HG02571 (cell line): ENCODE data around the gene SPG11.
"Not testable (repeated sequence)": the region's sequence is repeated elsewhere in the genome, so short reads cannot be mapped to it uniquely, and the experiment has no call there.

Experiments used
- ATAC-seq: cut with Tn5 transposase; IDR thresholded peaks from one replicate; pipeline ENCODE4 v1.9.1; 2021; ENCODE audit warnings: mild to moderate bottlenecking, moderate library complexity; ENCODE audit not compliant: unreplicated experiment

The SPG11 gene, protein sequence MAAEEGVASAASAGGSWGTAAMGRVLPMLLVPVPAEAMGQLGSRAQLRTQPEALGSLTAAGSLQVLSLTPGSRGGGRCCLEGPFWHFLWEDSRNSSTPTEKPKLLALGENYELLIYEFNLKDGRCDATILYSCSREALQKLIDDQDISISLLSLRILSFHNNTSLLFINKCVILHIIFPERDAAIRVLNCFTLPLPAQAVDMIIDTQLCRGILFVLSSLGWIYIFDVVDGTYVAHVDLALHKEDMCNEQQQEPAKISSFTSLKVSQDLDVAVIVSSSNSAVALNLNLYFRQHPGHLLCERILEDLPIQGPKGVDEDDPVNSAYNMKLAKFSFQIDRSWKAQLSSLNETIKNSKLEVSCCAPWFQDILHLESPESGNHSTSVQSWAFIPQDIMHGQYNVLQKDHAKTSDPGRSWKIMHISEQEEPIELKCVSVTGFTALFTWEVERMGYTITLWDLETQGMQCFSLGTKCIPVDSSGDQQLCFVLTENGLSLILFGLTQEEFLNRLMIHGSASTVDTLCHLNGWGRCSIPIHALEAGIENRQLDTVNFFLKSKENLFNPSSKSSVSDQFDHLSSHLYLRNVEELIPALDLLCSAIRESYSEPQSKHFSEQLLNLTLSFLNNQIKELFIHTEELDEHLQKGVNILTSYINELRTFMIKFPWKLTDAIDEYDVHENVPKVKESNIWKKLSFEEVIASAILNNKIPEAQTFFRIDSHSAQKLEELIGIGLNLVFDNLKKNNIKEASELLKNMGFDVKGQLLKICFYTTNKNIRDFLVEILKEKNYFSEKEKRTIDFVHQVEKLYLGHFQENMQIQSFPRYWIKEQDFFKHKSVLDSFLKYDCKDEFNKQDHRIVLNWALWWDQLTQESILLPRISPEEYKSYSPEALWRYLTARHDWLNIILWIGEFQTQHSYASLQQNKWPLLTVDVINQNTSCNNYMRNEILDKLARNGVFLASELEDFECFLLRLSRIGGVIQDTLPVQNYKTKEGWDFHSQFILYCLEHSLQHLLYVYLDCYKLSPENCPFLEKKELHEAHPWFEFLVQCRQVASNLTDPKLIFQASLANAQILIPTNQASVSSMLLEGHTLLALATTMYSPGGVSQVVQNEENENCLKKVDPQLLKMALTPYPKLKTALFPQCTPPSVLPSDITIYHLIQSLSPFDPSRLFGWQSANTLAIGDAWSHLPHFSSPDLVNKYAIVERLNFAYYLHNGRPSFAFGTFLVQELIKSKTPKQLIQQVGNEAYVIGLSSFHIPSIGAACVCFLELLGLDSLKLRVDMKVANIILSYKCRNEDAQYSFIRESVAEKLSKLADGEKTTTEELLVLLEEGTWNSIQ (N-terminal part only)

DNA sequence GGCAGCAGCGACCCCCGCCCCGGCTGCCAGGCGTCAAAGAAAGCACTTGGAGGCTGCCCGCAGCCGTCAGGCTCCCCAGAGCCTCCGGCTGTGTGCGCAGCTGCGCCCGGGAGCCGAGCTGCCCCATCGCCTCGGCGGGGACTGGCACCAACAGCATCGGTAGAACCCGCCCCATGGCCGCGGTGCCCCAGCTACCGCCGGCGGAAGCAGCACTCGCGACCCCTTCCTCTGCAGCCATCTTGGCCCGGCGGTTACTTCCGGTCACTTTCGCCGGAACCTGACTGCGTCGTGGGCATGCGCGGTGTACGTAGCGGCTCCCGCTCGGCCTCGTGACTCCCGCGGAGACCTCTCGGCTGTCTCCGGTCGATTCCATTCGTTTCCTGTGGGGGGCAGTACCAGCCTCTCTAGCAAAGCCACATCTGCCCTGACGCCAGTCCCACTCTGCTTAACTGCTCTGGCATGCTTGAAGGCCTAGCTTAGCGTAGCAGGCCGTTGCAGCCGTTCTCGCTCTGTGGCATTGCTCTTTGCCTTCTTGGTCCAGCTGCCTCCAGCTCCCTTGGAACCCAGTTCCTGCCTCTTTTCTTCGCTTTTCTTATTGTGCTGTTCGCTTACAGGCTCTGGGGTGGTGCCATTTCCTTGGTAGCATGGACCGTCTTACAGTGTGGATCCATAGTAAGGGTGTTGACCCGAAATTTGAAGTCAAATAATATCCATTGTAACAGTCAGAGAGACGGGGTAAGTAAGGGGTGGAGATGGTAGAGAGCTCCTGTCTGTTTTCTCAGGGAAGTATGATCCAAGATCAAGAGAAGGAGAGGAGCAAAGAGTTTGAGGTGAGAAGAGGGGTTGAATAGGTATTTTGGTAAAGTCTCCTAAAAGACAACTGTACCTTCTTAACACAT, at the start of gene SPG11:
Gene SPG11, minus strand, starts transcription at position 253 of the 899 bp plus-strand sequence. Its CDS starts 15 bp downstream, at position 238.
- ATAC-seq: peak; percentile 75

DNA sequence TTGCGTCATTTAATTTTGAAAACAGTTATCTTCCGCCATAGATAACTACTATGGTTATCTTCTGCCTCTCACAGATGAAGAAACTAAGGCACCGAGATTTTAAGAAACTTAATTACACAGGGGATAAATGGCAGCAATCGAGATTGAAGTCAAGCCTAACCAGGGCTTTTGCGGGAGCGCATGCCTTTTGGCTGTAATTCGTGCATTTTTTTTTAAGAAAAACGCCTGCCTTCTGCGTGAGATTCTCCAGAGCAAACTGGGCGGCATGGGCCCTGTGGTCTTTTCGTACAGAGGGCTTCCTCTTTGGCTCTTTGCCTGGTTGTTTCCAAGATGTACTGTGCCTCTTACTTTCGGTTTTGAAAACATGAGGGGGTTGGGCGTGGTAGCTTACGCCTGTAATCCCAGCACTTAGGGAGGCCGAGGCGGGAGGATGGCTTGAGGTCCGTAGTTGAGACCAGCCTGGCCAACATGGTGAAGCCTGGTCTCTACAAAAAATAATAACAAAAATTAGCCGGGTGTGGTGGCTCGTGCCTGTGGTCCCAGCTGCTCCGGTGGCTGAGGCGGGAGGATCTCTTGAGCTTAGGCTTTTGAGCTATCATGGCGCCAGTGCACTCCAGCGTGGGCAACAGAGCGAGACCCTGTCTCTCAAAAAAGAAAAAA, 49.0 kb upstream of the SPG11 start:
- ATAC-seq: no peak

DNA sequence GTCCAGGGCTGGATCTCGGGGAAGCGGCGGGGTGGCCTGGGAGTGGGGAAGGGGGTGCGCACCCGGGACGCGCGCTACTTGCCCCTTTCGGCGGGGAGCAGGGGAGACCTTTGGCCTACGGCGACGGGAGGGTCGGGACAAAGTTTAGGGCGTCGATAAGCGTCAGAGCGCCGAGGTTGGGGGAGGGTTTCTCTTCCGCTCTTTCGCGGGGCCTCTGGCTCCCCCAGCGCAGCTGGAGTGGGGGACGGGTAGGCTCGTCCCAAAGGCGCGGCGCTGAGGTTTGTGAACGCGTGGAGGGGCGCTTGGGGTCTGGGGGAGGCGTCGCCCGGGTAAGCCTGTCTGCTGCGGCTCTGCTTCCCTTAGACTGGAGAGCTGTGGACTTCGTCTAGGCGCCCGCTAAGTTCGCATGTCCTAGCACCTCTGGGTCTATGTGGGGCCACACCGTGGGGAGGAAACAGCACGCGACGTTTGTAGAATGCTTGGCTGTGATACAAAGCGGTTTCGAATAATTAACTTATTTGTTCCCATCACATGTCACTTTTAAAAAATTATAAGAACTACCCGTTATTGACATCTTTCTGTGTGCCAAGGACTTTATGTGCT, 48.4 kb upstream of the SPG11 start:
- peak; percentile 15 for ATAC-seq

DNA sequence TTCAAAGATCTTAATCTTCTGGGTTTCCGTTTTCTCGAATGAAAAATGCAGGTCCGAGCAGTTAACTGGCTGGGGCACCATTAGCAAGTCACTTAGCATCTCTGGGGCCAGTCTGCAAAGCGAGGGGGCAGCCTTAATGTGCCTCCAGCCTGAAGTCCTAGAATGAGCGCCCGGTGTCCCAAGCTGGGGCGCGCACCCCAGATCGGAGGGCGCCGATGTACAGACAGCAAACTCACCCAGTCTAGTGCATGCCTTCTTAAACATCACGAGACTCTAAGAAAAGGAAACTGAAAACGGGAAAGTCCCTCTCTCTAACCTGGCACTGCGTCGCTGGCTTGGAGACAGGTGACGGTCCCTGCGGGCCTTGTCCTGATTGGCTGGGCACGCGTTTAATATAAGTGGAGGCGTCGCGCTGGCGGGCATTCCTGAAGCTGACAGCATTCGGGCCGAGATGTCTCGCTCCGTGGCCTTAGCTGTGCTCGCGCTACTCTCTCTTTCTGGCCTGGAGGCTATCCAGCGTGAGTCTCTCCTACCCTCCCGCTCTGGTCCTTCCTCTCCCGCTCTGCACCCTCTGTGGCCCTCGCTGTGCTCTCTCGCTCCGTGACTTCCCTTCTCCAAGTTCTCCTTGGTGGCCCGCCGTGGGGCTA, 47.8 kb upstream of the SPG11 start, which contains the start of the genes B2M and PATL2:
Gene B2M, plus strand, starts transcription at position 422 of the 647 bp plus-strand sequence. Its CDS starts 30 bp downstream, at position 452.
Gene PATL2, minus strand, starts transcription at position 228 of the 647 bp plus-strand sequence. CDS start 34,833 bp downstream, outside the sequence.
- ATAC-seq: peak; percentile 87

DNA sequence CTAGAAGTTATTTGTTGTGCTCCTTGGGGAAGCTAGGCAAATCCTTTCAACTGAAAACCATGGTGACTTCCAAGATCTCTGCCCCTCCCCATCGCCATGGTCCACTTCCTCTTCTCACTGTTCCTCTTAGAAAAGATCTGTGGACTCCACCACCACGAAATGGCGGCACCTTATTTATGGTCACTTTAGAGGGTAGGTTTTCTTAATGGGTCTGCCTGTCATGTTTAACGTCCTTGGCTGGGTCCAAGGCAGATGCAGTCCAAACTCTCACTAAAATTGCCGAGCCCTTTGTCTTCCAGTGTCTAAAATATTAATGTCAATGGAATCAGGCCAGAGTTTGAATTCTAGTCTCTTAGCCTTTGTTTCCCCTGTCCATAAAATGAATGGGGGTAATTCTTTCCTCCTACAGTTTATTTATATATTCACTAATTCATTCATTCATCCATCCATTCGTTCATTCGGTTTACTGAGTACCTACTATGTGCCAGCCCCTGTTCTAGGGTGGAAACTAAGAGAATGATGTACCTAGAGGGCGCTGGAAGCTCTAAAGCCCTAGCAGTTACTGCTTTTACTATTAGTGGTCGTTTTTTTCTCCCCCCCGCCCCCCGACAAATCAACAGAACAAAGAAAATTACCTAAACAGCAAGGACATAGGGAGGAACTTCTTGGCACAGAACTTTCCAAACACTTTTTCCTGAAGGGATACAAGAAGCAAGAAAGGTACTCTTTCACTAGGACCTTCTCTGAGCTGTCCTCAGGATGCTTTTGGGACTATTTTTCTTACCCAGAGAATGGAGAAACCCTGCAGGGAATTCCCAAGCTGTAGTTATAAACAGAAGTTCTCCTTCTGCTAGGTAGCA, 47.0 kb upstream of the SPG11 start:
- ATAC-seq: no peak

DNA sequence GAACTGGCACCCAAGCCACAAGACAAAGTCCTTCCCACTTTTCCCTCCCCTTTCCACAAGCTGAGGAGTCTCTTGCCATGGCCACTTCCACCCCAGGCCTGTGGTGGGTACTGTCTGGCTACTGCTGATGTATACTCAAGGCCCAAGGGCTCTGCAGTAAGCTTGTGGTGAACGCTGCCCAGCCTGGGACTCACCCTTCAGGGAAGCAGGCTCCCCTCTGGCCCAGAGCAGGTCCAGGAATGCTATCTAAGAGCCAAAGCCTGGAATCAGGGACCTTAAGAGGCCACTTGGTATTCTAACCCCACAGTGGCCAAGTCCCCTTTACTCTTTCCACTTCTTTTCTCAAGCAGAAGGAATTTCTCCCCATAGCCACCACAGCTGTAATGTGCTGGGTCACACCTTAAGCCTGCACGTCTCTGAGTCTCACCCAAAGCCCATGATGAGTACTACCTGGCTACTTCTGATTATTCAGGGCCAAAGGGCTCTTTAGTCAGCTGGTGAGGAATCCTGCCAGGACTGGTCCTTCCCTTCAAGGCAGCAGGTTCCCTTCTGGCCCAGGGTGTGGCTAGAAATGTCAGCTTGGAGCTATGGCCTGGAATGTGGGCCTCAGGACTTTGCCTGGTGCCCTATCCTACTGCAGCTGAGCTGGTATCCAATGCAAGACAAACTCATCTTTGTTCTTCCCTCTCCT, 43.6 kb upstream of the SPG11 start:
- no peak for ATAC-seq

DNA sequence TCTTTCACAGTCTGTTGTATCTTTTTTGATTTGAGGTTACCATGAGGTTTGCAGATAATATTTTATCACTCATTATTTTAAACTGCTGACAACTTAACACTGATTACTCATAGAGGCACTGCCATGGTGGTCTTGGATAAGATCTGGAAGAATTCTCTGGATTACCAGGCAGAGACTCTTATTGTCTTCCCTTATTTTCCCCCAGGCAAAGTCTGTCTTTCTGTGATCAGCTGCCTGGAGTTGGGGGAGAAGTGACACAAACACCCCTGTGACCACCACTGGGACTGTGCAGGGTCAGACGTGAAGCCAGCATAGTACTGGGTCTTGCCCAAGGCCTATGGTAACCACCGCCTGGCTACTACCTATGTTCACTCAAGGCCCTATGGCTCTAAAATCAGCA, 42.9 kb upstream of the SPG11 start:
- no peak for ATAC-seq

DNA sequence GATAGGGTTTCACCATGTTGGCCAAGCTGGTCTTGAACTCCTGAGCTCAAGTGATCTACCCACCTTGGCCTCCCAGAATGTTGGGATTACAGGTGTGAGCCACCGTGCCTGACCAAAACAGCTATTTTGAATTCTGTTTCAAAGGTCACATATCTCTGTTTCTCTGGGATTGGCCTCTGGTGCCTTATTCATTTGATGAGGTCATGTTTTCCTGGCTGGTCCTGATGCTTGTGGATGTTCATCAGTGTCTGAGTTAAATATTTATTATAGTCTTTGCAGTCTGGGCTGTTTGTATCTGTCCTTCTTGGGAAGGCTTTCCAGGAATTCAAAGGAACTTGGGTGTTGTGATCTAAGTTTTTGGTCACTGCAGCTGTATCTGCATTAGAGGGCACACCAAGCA, 42.5 kb upstream of the SPG11 start:
- no peak for ATAC-seq

DNA sequence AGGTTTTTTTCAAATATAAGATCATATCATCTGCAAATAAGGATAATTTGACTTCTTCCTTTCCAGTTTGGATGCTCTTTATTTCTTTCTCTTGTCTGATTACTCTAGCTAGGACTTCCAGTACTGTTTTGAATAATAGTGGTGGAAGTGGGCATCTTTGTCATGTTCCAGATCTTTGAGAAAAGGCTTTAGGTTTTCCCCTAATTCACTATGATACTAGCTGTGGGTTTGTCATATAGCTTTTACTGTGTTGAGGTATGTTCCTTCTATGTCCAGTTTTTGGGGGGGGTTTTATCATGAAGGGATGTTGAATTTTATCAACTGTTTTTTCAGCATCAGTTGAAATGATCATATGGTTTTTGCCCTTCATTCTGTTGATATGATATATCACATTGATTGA, 37.2 kb upstream of the SPG11 start:
- not testable (repeated sequence) for ATAC-seq

DNA sequence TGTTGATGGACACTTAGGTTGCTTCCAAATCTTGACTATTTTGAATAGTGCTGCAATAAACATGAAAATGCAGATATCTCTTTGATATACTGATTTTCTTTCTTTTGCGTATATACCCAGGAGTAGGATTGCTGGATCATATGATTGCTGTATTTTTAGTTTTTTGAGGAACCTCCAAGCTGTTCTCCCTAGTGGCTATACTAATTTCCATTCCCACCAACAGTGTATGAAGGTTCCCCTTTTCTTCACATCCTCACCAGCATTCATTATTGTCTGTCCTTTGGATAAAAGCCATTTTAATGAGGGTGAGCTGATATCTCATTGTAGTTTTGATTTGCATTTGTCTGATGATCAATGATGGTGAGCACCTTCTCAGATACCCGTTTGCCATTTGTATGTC, 35.2 kb upstream of the SPG11 start:
- ATAC-seq: no peak

DNA sequence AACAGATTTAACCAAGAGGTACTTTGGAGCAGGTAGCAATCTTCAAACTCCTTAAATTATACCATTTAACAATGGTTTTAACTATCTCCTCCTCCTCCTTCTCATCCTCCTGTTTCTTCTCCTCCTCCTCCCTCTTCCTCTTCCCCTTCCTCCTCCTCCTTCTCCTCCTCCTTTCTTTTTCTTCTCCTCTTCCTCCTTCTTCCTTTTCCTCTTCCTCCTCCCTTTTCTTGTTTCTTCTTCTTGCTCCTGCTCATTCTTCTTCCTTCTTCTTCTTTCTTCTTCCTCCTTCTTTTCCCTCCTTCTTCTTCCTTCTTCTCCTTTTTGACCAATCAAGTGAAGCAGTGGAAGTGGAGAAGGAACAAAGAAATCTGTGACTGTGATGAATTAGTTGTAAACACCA, 33.6 kb upstream of the SPG11 start:
- ATAC-seq: no peak

DNA sequence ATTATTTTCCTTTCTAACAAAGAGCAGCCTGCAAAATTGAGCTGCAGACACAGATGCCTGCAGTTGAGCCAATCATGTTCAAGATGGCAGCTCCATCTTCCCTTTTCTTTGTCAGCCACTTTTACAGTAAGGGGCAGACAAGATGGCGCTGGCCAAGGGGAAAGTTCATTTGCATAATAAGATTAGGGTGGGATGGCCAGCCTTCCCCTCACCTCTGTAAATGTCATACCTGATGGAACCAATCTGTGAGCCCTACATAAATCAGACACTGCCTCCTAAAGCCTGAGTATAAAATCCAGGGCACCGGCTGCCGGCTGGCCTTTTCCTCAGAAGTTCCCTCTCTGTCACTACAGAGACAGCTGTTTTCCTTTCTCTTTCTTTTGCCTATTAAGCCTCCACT, 31.8 kb upstream of the SPG11 start:
- no peak for ATAC-seq

DNA sequence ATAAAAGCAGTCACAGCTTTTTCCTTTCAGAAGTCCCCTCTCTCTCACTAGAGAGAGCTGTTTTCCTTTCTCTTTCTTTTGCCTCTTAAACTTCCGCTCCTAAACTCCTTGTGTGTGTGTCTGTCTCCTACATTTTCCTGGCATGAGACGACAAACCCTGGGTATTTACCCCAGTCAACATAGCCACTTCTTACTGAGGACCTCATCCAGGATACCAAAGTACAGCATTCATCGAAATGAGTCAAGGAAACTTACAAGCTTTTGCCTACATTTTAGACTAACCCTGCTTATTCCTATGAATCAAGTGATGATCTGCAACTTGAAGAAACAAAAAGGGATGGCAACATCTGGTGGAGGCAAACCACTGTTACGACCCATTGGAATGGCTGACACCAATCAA, 31.0 kb upstream of the SPG11 start:
- ATAC-seq: no peak

DNA sequence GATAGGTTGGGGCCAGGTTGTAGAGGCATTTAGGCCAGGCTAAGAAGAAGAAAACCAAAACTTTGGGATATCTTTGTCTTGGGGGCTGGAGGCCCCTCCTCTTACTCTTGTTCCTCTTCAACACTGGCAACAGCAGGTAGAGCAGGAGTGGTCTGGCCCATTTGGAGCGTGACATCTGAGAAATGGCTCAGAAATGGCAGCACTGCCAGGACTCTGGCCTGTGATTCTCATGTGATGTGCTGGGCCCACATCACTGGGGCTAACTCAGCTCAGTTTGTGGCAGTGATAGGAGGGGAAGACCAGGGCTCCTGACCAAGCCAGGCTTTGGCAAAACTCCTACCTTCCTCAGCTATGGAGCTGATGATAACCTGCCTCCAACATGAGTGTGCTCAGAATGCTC, 29.2 kb upstream of the SPG11 start:
- no peak for ATAC-seq

DNA sequence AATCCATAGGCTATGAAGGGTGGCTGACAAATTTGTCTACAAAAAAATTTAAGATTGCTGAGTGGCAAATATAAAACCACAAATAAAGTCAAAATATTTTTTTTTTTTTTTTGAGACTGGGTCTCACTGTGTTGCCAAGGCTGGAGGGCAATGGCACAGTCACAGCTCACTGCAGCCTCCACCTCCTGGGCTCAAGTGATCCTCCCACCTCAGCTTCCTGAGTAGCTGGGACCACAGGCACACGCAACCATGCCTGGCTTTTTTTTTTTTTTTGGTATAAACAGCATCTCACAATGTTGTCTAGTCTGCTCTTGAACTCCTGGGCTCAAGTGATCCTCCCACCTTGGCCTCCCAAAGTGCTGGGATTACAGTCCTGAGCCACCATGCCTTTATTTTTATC, 26.8 kb upstream of the SPG11 start:
- not testable (repeated sequence) for ATAC-seq

DNA sequence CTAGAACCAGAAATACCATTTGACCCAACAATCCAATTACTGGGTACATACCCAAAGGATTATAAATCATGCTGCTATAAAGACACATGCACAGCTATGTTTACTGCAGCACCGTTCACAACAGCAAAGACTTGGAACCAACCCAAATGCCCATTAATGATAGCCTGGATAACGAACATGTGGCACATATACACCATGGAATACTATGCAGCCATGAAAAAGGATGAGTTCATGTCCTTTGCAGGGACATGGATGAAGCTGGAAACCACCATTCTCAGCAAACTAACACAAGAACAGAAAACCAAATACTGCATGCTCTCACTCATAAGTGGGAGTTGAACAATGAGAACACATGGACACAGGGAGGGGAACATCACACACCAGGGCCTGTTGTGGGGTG, 25.9 kb upstream of the SPG11 start:
- not testable (repeated sequence) for ATAC-seq
